HFFc6 (cell line): ENCODE data around the gene VMAC. TPM values are rescaled to one million over a fixed set of nuclear protein-coding genes. Genes with fewer than 3 reads are reported as not detected.
A peak's percentile ranks its signal among the peaks of the same experiment; 100 is the strongest.
"Not testable (repeated sequence)": the region's sequence is repeated elsewhere in the genome, so short reads cannot be mapped to it uniquely, and the experiment has no call there.

ENCODE experiments used
- DNase-seq: peaks from one replicate; pipeline ENCODE4 v3.0.0-alpha.2; 2018
- H3K27ac Mint-ChIP-seq: 2 replicates; pipeline ENCODE4 v1.8.0; 2020; ENCODE audit warnings: mild to moderate bottlenecking, mixed read lengths
- H3K27me3 Mint-ChIP-seq: 2 replicates; pipeline ENCODE4 v1.8.0; 2021; ENCODE audit warnings: mild to moderate bottlenecking, moderate library complexity, mixed read lengths; ENCODE audit not compliant: insufficient read depth
- H3K36me3 Mint-ChIP-seq: 2 replicates; pipeline ENCODE4 v1.8.0; 2021; ENCODE audit warnings: low read depth, mixed read lengths
- H3K4me1 Mint-ChIP-seq: 2 replicates; pipeline ENCODE4 v1.8.0; 2020; ENCODE audit warnings: low read depth, mixed read lengths
- H3K4me3 Mint-ChIP-seq: 2 replicates; pipeline ENCODE4 v1.8.0; 2020; ENCODE audit warnings: mild to moderate bottlenecking, moderate library complexity, mixed read lengths
- H3K9me3 Mint-ChIP-seq: 2 replicates; pipeline ENCODE4 v1.8.0; 2020; ENCODE audit warnings: mild to moderate bottlenecking, mixed read lengths
- total RNA-seq, 6 experiments: library from RNA; stranded (reverse); fragmentation: NEBNext Ultra II Directional; extraction: Animal tissue kit (Norgen Biotek cat#: 25700); gene quantifications; 2 replicates in 1 of 6; 3 replicates in 5 of 6; pipeline ENCODE4 v1.2.3, GENCODE V29; 2021
- TF ChIP-seq, protein P1 (sequence below): fragments of 200-600 bp; sonication (generic); IDR thresholded peaks from 2 replicates; pipeline ENCODE4 v1.5.0; 2021; ENCODE audit warnings: antibody characterized with exemption, mild to moderate bottlenecking

VMAC gene
- total RNA-seq, 6 experiments from 2014 or later, result 1.8 to 2.4 (median 1.9) TPM

DNA sequence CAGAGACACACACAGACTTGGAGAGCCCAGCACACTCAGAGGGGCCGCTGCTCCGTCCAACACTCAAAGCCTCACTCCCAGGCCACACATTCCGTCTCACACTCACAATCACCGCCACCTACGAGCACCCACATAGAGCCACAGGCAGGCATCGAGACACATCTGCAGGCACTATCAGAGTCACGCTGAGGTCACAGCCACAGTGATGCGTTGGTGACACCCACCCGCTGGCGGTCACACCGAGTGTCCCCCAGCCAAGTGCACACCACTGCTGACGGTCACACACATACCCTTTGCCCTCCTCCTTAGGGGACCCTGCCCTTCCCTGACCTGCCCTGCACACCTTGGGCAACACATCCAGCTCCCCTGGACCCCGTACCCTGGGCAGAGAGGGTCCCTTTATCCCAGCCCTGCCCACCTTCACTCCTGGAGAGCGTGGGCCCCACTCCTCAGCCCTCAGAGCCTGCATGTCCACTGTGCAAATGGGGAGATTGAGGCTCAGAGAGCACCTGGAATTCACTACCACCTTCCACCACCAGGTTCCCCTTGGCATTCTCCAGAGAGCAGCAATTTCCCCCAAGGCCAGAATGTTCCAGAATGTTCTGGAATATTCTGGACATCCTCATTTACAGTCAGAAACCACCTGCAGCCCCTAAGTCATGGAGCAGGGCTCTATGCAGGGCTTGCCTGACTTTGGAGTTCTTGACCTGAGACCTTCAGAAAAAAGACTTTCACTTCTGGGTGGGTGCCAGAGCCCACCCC lies 39.8 kb upstream of the VMAC start:
- TF ChIP-seq, protein P1, sequence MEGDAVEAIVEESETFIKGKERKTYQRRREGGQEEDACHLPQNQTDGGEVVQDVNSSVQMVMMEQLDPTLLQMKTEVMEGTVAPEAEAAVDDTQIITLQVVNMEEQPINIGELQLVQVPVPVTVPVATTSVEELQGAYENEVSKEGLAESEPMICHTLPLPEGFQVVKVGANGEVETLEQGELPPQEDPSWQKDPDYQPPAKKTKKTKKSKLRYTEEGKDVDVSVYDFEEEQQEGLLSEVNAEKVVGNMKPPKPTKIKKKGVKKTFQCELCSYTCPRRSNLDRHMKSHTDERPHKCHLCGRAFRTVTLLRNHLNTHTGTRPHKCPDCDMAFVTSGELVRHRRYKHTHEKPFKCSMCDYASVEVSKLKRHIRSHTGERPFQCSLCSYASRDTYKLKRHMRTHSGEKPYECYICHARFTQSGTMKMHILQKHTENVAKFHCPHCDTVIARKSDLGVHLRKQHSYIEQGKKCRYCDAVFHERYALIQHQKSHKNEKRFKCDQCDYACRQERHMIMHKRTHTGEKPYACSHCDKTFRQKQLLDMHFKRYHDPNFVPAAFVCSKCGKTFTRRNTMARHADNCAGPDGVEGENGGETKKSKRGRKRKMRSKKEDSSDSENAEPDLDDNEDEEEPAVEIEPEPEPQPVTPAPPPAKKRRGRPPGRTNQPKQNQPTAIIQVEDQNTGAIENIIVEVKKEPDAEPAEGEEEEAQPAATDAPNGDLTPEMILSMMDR, result peak; percentile 62
- H3K4me3 Mint-ChIP-seq, result no peak overlapping the region
- peaks cover 27% of the 10 kb centered on the region for H3K27me3 Mint-ChIP-seq
- no peaks in the 10 kb centered on the region for H3K9me3 Mint-ChIP-seq
- no peaks in the 10 kb centered on the region for H3K36me3 Mint-ChIP-seq
- H3K27ac Mint-ChIP-seq, result no peak overlapping the region
- DNase-seq, result no peak
- no peaks in the 10 kb centered on the region; the same call in 1 of the 2 replicates for H3K4me1 Mint-ChIP-seq

DNA sequence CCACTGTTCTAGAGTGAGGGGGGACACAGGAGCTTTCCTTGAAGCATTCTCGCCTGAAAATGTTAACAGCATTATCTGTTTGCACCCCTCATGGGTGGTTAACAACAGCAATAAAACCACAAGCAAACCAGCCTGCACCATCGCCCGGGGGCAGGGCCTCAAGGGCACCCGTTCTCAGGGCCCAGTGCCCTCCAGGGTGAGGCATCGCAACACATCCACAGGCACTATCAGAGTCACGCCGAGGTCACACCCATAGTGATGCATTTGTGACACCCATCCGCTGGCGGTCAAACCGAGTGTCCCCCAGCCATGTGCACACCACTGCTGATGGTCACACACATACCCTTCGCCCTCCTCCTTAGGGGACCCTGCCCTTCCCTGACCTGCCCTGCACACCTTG lies 38.9 kb upstream of the VMAC start:
- no peaks in the 10 kb centered on the region for H3K9me3 Mint-ChIP-seq
- TF ChIP-seq, protein P1, result no peak
- no peaks in the 10 kb centered on the region for H3K36me3 Mint-ChIP-seq
- no peaks in the 10 kb centered on the region; the same call in 1 of the 2 replicates for H3K4me1 Mint-ChIP-seq
- H3K4me3 Mint-ChIP-seq, result no peak overlapping the region
- H3K27ac Mint-ChIP-seq, result no peak overlapping the region
- H3K27me3 Mint-ChIP-seq, result peaks cover 27% of the 10 kb centered on the region
- DNase-seq, result no peak

DNA sequence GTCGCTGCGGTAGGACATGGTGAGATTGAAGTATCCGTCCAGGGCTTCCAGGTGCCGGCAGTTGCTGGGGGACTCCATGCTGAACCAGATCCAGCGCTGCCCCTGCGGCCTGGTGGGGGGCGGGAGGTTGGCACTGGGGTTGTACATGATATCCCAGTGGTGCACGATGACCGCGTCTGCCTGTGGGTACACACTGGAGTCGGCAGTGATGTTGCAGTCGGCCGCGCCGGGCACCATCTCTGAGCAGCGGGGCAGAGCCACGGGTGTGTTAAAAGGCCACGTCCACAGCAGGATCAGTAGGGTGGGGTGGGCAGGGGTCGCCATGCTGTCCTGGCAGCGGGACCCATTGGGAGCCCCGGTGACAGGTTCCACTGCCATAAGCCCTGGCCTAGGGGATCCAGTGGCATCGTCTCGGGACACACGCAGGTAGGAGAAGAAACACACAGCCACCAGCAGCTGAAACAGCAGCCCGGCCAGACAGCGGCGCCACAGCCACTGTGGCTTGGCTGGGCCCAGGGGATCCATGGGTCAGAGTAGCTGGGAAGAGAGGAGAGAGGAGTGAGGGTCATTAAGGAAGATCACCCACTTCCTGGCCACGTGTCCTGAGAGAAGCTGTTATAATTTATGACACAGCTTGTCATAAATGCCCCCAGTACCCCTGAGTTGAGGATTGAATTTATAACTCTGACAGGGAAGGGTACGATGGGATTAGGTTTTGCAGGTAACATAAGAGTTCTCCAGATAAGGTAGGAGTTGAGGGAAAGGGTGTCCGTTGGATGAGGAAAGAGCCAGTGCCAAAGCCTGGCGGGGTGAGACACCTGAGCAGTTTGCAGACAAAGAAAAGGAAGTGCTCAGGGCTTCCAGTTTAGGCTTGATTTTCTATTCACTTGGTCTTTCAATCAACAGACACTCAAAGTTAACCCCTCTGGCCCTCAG lies 37.2 kb upstream of the VMAC start:
- H3K27me3 Mint-ChIP-seq, result peaks cover 21% of the 10 kb centered on the region
- no peak for DNase-seq
- no peak overlapping the region for H3K4me3 Mint-ChIP-seq
- H3K4me1 Mint-ChIP-seq, result no peaks in the 10 kb centered on the region
- no peaks in the 10 kb centered on the region for H3K36me3 Mint-ChIP-seq
- H3K9me3 Mint-ChIP-seq, result no peaks in the 10 kb centered on the region
- TF ChIP-seq, protein P1, result no peak
- H3K27ac Mint-ChIP-seq, result no peak overlapping the region

DNA sequence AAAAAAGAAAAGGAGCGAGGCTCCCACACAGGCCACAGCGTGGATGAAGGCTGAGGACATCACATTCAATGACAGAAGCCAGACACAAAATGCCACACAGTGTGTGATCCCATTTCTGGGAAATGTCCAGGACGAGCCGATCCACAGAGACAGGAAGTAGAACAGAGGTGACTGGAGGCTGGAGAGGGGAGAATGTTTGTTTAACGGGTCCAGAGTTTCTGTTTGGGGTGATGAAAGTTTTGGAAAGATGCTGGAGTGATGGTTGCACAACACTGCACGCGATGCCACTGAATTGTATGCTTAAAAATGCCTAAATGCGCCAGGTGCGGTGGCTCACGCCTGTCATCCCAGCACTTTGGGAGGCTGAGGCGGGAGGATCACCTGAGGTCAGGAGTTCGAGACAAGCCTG lies 33.7 kb upstream of the VMAC start:
- H3K4me3 Mint-ChIP-seq, result no peak overlapping the region
- no peak overlapping the region for H3K27ac Mint-ChIP-seq
- TF ChIP-seq, protein P1, result no peak
- no peaks in the 10 kb centered on the region for H3K9me3 Mint-ChIP-seq
- H3K27me3 Mint-ChIP-seq, result peaks cover 15% of the 10 kb centered on the region
- H3K36me3 Mint-ChIP-seq, result no peaks in the 10 kb centered on the region; the same call in 1 of the 2 replicates
- 0 out of 2 replicates have a peak, but pooled peaks cover 4% of the 10 kb centered on the region for H3K4me1 Mint-ChIP-seq
- DNase-seq, result no peak

DNA sequence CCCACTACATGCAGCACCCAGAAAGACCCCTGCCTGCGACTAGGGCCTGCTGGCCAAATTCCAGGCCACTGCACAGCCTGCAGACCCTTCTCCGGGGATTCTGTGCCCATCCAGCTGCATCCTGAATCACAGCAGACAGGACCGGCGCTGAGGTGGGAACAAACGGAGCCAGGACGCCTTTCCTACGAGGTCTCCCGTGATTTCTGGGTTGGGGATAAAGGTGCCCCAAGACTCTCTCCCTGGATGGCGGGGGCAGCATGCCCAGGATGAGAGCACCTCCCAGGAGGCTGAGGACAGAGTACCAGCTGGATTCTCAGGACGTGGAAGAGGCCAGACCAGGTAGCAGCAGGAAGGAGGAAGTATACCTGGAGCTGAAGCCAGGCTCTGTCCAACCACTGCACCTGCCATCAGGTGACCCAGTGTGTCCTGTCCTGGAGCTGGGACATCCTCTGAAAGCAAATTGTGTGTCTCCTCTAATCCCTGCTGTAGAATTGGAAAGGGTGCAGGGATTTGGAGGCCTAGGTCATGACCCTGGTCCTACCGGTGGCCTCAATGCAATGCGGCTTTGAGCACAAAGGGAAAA lies 31.0 kb upstream of the VMAC start:
- TF ChIP-seq, protein P1, result no peak
- Mint-ChIP-seq H3K36me3 (no peaks in the 10 kb centered on the region; the same call in 1 of the 2 replicates), H3K4me1 (peaks cover 4% of the 10 kb centered on the region; the same call in 1 of the 2 replicates), H3K27ac (no peak overlapping the region), H3K27me3 (peaks cover 18% of the 10 kb centered on the region), H3K9me3 (no peaks in the 10 kb centered on the region), H3K4me3 (no peak overlapping the region)
- no peak for DNase-seq

DNA sequence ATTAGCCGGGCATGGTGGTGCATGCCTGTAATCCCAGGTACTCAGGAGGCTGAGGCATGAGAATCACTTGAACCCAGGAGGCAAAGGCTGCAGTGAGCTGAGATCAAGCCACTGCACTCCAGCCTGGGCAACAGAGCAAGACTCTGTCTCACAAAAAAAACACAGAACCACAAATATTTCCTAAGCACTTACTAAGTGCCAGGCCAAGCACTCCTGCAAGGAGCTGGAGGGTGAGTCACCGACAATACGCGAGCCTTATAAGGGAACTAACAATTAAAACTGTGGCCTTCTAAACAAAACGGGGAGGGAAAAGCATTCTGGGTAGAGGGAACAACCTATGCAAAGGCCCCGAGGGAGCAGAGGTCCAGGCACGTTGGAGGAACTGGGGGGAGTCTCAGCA lies 30.2 kb upstream of the VMAC start:
- not testable (repeated sequence) for H3K27ac Mint-ChIP-seq, H3K36me3 Mint-ChIP-seq, H3K4me3 Mint-ChIP-seq, H3K9me3 Mint-ChIP-seq, H3K4me1 Mint-ChIP-seq
- DNase-seq, result peak; percentile 27
- H3K27me3 Mint-ChIP-seq, result peaks cover 20% of the 10 kb centered on the region
